ENCODE data around the gene LGALS8. TPM values are rescaled to one million over a fixed set of nuclear protein-coding genes. Genes with fewer than 3 reads are reported as not detected.

Gene LGALS8
- total and polyA plus RNA-seq, 4 donors: 29.9 to 160 (median 53.1) TPM

- ATAC-seq (ENCODE audit: insufficient read depth, low FRiP score) (no peak), DNase-seq (peak in 1 of 3 donors; percentile 42)
- Histone ChIP-seq H3K27me3 (ENCODE audit: control insufficient read depth in 3 of 3, insufficient read depth in 3 of 3, low read length in 2 of 3) (no peaks in the 10 kb centered on the region), H3K9me3 (ENCODE audit: control insufficient read depth in 4 of 4, insufficient read depth in 3 of 4, low read length in 3 of 4) (no peaks in the 10 kb centered on the region), H3K4me3 (no peak overlapping the region), H3K27ac (ENCODE audit: low read depth in 1 of 2, low read length in 1 of 2) (no peak overlapping the region), H3K4me1 (ENCODE audit: control insufficient read depth in 5 of 5, insufficient read depth in 5 of 5, low read length in 5 of 5) (peaks cover 0 to 5% (median 3%) of the 10 kb centered on the region in 5 donors), H3K36me3 (ENCODE audit: control insufficient read depth in 4 of 4, insufficient read depth in 4 of 4, low read length in 4 of 4) (no peaks in the 10 kb centered on the region), H3K9ac (ENCODE audit: insufficient read depth in 1 of 2, low read length in 2 of 2) (no peak overlapping the region)
- WGBS, 2 donors: 61 to 63% methylated on average over 10 of the region's 10 CpGs
- no peak for TF ChIP-seq CTCF (IDR thresholded peaks at IDR 0.05; ENCODE audit: control extremely low read depth, extremely low read depth)
These were observed 32.2 kb upstream of the LGALS8 start for GRCh38 chr1:236491469-236492136.

GRCh38 chr1:236492378-236492777, 31.4 kb upstream of the LGALS8 start:
- no peak for DNase-seq
- no peak overlapping the region for H3K9ac ChIP-seq (ENCODE audit: insufficient read depth in 1 of 2, low read length in 2 of 2)
- peaks cover 0 to 5% (median 3%) of the 10 kb centered on the region in 5 donors for H3K4me1 ChIP-seq (ENCODE audit: control insufficient read depth in 5 of 5, insufficient read depth in 5 of 5, low read length in 5 of 5)
- H3K4me3 ChIP-seq: no peak overlapping the region
- no peak overlapping the region for H3K27ac ChIP-seq (ENCODE audit: low read depth in 1 of 2, low read length in 1 of 2)
- no peaks in the 10 kb centered on the region for H3K36me3 ChIP-seq (ENCODE audit: control insufficient read depth in 4 of 4, insufficient read depth in 4 of 4, low read length in 4 of 4)
- no peak for ATAC-seq (ENCODE audit: insufficient read depth, low FRiP score)
- TF ChIP-seq CTCF (IDR thresholded peaks at IDR 0.05; ENCODE audit: control extremely low read depth, extremely low read depth): no peak
- H3K9me3 ChIP-seq (ENCODE audit: control insufficient read depth in 4 of 4, insufficient read depth in 3 of 4, low read length in 3 of 4): no peaks in the 10 kb centered on the region
- no peaks in the 10 kb centered on the region for H3K27me3 ChIP-seq (ENCODE audit: control insufficient read depth in 3 of 3, insufficient read depth in 3 of 3, low read length in 2 of 3)
- WGBS, 2 donors: 96 to 98% methylated on average over 2 of the region's 2 CpGs

- DNase-seq: no peak
- no peak overlapping the region for H3K4me3 ChIP-seq
These were observed 29.7 kb upstream of the LGALS8 start for GRCh38 chr1:236494082-236494481.

More at GRCh38 chr1:236494082-236494481, 29.7 kb upstream of the LGALS8 start:
- Histone ChIP-seq H3K27ac (ENCODE audit: low read depth in 1 of 2, low read length in 1 of 2) (peak overlapping the region in 1 of 2 donors; percentile 18), H3K9me3 (ENCODE audit: control insufficient read depth in 4 of 4, insufficient read depth in 3 of 4, low read length in 3 of 4) (no peaks in the 10 kb centered on the region), H3K4me1 (ENCODE audit: control insufficient read depth in 5 of 5, insufficient read depth in 5 of 5, low read length in 5 of 5) (peaks cover 0 to 5% (median 3%) of the 10 kb centered on the region in 5 donors), H3K27me3 (ENCODE audit: control insufficient read depth in 3 of 3, insufficient read depth in 3 of 3, low read length in 2 of 3) (no peaks in the 10 kb centered on the region), H3K36me3 (ENCODE audit: control insufficient read depth in 4 of 4, insufficient read depth in 4 of 4, low read length in 4 of 4) (no peaks in the 10 kb centered on the region), H3K9ac (ENCODE audit: insufficient read depth in 1 of 2, low read length in 2 of 2) (no peak overlapping the region)
- ATAC-seq (ENCODE audit: insufficient read depth, low FRiP score): no peak
- TF ChIP-seq CTCF (IDR thresholded peaks at IDR 0.05; ENCODE audit: control extremely low read depth, extremely low read depth): no peak
- 93 to 98% methylated on average over 11 of the region's 11 CpGs for WGBS, 2 donors

All from lung (tissue), 12 donors.